OCI-LY1 (cell line): ENCODE measurements around the gene MGAT5B.

Experiments used
- EZH2 ChIP-seq: fragments of 200-600 bp; sonication (generic), shearing (Covaris generic); IDR thresholded peaks from 2 replicates; pipeline ENCODE4 v1.8.0; 2017; ENCODE audit warnings: borderline replicate concordance, mixed run types, mild to moderate bottlenecking, antibody characterized with exemption, low read length, moderate library complexity, mixed read lengths
- TF ChIP-seq, protein P1 (sequence below): fragments of 200-600 bp; sonication (generic), shearing (Covaris generic); IDR thresholded peaks from 2 replicates; pipeline ENCODE4 v1.5.1; 2017; ENCODE audit warnings: mild to moderate bottlenecking, antibody characterized with exemption, low read length, moderate library complexity, mixed read lengths

DNA sequence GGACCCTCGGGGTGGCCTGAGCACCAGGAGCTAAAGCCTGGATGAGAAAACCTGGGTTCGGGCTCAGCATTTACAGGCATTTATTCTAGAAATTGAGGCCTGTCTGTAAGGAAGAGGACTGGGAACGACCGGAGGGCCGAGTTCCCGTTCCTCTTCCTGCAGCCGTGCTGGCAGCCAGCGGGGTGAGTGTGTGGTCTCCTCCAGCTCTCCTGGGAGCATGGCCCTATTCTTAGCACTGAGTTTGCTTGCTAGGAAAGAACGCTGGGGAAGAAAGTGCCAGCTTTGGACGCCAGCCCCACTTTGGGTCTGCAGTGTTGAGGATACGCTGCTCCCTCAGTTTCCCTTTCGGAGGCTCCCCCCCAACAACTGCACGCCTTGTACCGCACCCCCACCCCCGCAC, 49.6 kb downstream of the MGAT5B start:
- TF ChIP-seq, protein P1, sequence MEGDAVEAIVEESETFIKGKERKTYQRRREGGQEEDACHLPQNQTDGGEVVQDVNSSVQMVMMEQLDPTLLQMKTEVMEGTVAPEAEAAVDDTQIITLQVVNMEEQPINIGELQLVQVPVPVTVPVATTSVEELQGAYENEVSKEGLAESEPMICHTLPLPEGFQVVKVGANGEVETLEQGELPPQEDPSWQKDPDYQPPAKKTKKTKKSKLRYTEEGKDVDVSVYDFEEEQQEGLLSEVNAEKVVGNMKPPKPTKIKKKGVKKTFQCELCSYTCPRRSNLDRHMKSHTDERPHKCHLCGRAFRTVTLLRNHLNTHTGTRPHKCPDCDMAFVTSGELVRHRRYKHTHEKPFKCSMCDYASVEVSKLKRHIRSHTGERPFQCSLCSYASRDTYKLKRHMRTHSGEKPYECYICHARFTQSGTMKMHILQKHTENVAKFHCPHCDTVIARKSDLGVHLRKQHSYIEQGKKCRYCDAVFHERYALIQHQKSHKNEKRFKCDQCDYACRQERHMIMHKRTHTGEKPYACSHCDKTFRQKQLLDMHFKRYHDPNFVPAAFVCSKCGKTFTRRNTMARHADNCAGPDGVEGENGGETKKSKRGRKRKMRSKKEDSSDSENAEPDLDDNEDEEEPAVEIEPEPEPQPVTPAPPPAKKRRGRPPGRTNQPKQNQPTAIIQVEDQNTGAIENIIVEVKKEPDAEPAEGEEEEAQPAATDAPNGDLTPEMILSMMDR: no peak
- no peak for TF ChIP-seq EZH2
